Activated CD8-positive, alpha-beta T cell treated with anti-CD3 and anti-CD28 coated beads for 36 hours (primary cell): ENCODE data around the gene GABPB1. TPM values are rescaled to one million over a fixed set of nuclear protein-coding genes. Genes with fewer than 3 reads are reported as not detected.

Source experiments
- ATAC-seq: fragments of 200-7000 bp; cut with Tn5 transposase; one replicate; pipeline ENCODE4 v1.10.0; 2021; ENCODE audit warnings: mild to moderate bottlenecking, moderate library complexity
- CTCF ChIA-PET: fragments of 350-600 bp; sonication (Branson Sonifier 250); formaldehyde crosslinking; loops from one replicate; lab custom pipeline; 2021; ENCODE audit warnings: antibody characterized with exemption; lab: Charles Lee
- POLR2A ChIA-PET: fragments of 350-600 bp; sonication (Branson Sonifier 250); formaldehyde crosslinking; loops from one replicate; lab custom pipeline; 2021; ENCODE audit warnings: antibody characterized with exemption; lab: Charles Lee
- DNase-seq: peaks from one replicate; pipeline ENCODE4 v3.0.0-alpha.2; 2020
- H3K27ac Mint-ChIP-seq: one replicate; pipeline ENCODE4 v1.8.0; 2021; ENCODE audit warnings: mild to moderate bottlenecking, mixed read lengths
- H3K27me3 Mint-ChIP-seq: one replicate; pipeline ENCODE4 v1.8.0; 2021; ENCODE audit warnings: mixed read lengths
- H3K36me3 Mint-ChIP-seq: one replicate; pipeline ENCODE4 v1.8.0; 2021; ENCODE audit warnings: low read depth, mixed read lengths
- H3K4me1 Mint-ChIP-seq: one replicate; pipeline ENCODE4 v1.8.0; 2021; ENCODE audit warnings: low read depth, mixed read lengths
- H3K4me3 Mint-ChIP-seq: one replicate; pipeline ENCODE4 v1.8.0; 2021; ENCODE audit warnings: mild to moderate bottlenecking, moderate library complexity, mixed read lengths
- H3K9me3 Mint-ChIP-seq: one replicate; pipeline ENCODE4 v1.8.0; 2021; ENCODE audit warnings: mixed read lengths
- intact Hi-C: fragments of 100-400 bp; cut with micrococcal nuclease; formaldehyde crosslinking; loops from one replicate; pipeline ENCODE4 v1.10.0; 2022
- total RNA-seq, 2 experiments: library from RNA; stranded (reverse); gene quantifications; one replicate each; pipeline ENCODE4 v1.2.3, GENCODE V29; 2021
- TF ChIP-seq, protein P1 (sequence below): fragments of 200-600 bp; IDR thresholded peaks from one replicate; pipeline ENCODE4 v1.8.0; 2022; ENCODE audit warnings: antibody characterized with exemption, mild to moderate bottlenecking

The GABPB1 gene
- total RNA-seq, 2 experiments from 2014 or later: 33.2 to 36.2 TPM

DNA sequence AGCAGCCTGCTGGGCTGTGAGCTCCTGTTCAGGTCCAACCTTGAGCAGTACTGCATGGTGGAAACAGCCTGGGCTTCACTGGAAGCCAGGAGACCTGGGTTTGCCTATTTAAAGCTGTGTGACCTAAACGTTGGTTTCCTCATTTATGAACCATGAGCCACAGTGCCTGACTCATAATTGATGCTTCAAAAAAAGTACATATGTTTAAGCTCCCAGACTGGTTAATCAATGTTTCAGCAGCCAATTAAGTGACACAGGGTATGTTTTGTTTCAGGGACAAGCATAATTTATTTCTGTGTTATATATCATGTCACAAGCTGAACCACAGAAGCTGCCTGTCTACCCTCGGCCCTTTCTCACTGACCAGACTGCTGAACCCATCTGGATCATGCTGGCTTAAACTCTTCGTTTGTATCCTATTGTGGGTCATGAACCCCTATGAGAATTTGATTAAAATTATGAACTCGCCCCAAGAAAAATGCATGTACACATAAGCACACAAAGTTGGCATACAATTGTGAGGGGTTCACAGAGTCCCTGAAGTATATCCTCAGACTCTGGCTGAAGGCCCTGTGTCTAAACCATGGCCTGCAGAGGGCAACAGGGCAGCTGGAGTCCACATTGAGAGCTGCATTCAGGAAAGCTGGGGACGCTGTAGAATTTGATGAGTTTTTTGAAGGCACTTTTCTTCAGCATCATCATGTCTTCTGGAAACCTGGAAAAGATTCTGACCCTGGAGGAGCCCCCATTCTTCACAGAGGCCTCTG, 113.1 kb downstream of the GABPB1 start:
- CTCF ChIA-PET: interaction anchor here (0.9 to 1.8 kb wide), 5 partner anchors 13 to 74 kb away, joined by 3 to 7 read pairs (median 3); no protein-coding TSS in a partner anchor
- TF ChIP-seq, protein P1, sequence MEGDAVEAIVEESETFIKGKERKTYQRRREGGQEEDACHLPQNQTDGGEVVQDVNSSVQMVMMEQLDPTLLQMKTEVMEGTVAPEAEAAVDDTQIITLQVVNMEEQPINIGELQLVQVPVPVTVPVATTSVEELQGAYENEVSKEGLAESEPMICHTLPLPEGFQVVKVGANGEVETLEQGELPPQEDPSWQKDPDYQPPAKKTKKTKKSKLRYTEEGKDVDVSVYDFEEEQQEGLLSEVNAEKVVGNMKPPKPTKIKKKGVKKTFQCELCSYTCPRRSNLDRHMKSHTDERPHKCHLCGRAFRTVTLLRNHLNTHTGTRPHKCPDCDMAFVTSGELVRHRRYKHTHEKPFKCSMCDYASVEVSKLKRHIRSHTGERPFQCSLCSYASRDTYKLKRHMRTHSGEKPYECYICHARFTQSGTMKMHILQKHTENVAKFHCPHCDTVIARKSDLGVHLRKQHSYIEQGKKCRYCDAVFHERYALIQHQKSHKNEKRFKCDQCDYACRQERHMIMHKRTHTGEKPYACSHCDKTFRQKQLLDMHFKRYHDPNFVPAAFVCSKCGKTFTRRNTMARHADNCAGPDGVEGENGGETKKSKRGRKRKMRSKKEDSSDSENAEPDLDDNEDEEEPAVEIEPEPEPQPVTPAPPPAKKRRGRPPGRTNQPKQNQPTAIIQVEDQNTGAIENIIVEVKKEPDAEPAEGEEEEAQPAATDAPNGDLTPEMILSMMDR: no peak
- peaks cover 10% of the 10 kb centered on the region for H3K4me1 Mint-ChIP-seq
- no peak overlapping the region for H3K4me3 Mint-ChIP-seq
- no peaks in the 10 kb centered on the region for H3K27me3 Mint-ChIP-seq
- no peak overlapping the region for H3K27ac Mint-ChIP-seq
- DNase-seq (no peak), ATAC-seq (peak; percentile 75)
- no peaks in the 10 kb centered on the region for H3K9me3 Mint-ChIP-seq
- POLR2A ChIA-PET: interaction anchor here (0.5 to 1.4 kb wide), 4 partner anchors 13 to 101 kb away, joined by 3 to 4 read pairs (median 3); no protein-coding TSS in a partner anchor
- no peaks in the 10 kb centered on the region for H3K36me3 Mint-ChIP-seq
- intact Hi-C loops: no loop called here

DNA sequence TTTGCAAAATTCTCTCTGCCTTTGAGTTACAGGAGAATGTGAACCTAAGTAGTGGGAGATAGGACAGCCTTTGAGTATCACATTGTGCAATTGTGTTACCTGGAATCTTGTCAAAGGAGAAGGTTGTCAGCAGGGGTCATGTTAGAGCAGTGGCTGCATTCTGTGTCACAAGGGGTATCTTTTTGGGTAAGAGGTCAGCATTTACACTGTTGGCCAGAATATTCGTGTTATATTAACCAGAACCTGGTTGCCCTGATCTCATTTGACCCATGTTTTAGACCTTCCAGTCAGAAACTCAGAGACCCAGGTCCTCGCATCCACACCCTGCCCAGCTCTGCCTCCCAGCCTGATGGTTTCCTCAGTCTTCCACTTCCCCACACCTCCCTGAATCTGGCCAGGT, 116.7 kb downstream of the GABPB1 start:
- peaks cover 3% of the 10 kb centered on the region for H3K36me3 Mint-ChIP-seq
- ChIA-PET POLR2A (no interaction called here), CTCF (interaction anchor here (1.2 kb wide), 1 partner anchor 51 kb away, joined by 3 read pairs; no protein-coding TSS in a partner anchor)
- intact Hi-C loops: no loop called here
- H3K27ac Mint-ChIP-seq: no peak overlapping the region
- ATAC-seq (no peak), DNase-seq (no peak)
- H3K27me3 Mint-ChIP-seq: no peaks in the 10 kb centered on the region
- no peak overlapping the region for H3K4me3 Mint-ChIP-seq
- TF ChIP-seq, protein P1: no peak
- H3K9me3 Mint-ChIP-seq: no peaks in the 10 kb centered on the region
- peaks cover 8% of the 10 kb centered on the region for H3K4me1 Mint-ChIP-seq

DNA sequence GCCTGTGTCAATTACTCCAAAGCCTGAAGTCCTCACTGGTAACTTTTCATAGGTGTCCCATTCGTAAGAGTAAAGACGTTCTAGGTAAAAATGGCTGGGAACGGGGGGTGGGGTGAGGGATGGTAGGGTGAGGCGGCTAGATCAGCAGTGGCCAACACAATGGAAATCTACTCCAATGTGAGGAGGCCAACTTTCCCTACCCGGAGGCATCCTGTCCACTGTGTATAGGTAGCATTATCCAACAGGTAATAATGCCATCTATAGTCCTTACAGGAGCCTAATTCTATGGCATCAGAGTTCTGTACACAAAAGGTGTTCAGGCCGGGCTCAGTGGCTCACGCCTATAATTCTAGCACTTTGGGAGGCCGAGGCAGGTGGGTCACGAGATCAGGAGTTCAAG, 118.6 kb downstream of the GABPB1 start:
- no peak for DNase-seq
- Mint-ChIP-seq H3K27me3 (no peaks in the 10 kb centered on the region), H3K36me3 (peaks cover 3% of the 10 kb centered on the region), H3K9me3 (no peaks in the 10 kb centered on the region), H3K4me3 (no peak overlapping the region), H3K4me1 (peaks cover 3% of the 10 kb centered on the region), H3K27ac (no peak overlapping the region)
- no peak for ATAC-seq
- TF ChIP-seq, protein P1: no peak
- POLR2A ChIA-PET: no interaction called here
- CTCF ChIA-PET: no interaction called here
- intact Hi-C loops: no loop called here

DNA sequence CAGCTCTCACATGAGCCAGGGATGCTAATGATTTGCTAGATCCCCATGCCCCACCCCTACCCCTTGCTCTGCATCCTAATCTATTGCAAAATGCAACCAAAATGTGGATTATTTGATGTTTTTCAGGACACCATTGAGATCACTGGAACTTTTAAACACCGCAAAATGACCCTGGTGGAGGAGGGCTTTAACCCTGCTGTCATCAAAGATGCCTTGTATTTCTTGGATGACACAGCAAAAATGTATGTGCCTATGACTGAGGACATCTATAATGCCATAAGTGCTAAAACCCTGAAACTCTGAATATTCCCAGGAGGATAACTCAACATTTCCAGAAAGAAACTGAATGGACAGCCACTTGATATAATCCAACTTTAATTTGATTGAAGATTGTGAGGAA, 119.2 kb downstream of the GABPB1 start:
- Mint-ChIP-seq H3K36me3 (peaks cover 3% of the 10 kb centered on the region), H3K27me3 (no peaks in the 10 kb centered on the region), H3K9me3 (no peaks in the 10 kb centered on the region), H3K4me3 (no peak overlapping the region), H3K27ac (no peak overlapping the region), H3K4me1 (no peaks in the 10 kb centered on the region)
- CTCF ChIA-PET: no interaction called here
- DNase-seq (no peak), ATAC-seq (no peak)
- intact Hi-C loops: no loop called here
- POLR2A ChIA-PET: no interaction called here
- TF ChIP-seq, protein P1: no peak

DNA sequence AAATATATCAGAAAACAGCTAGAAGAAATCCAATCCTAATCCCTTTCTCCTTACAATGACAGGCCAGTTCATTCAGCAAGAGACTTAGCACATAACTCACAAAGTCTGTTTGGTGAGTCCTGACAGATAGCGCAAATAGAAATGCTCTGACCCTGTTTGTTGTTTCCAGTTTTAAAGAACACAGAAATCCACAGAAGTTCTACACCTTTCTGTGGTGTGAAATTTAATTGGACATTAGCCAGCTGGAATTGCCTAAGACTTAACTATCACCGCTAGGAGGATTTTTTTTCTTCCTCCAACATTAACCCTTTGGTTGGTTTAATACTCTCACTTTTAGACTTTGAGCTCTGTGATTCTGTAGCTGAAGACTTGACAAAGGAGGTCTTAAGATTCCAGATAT, 120.2 kb downstream of the GABPB1 start:
- TF ChIP-seq, protein P1: no peak
- intact Hi-C loops: no loop called here
- Mint-ChIP-seq H3K27ac (no peak overlapping the region), H3K27me3 (no peaks in the 10 kb centered on the region), H3K4me1 (no peaks in the 10 kb centered on the region), H3K9me3 (no peaks in the 10 kb centered on the region), H3K36me3 (peaks cover 4% of the 10 kb centered on the region), H3K4me3 (no peak overlapping the region)
- ATAC-seq (no peak), DNase-seq (no peak)
- POLR2A ChIA-PET: interaction anchor here (1.0 kb wide), 1 partner anchor 14 kb away, joined by 5 read pairs; no protein-coding TSS in a partner anchor
- CTCF ChIA-PET: interaction anchor here (1.1 kb wide), 1 partner anchor 12 kb away, joined by 3 read pairs; no protein-coding TSS in a partner anchor
